GM18951 (cell line): ENCODE data around the gene ALDH16A1.

ENCODE experiments used
- POLR2A ChIP-seq: IDR thresholded peaks from 4 replicates; pipeline ENCODE4 v1.6.1; 2011; ENCODE audit warnings: mild to moderate bottlenecking; ENCODE audit not compliant: insufficient read length, insufficient read depth; ENCODE audit errors: extremely low read depth
- in situ Hi-C: fragments of 300-500 bp; cut with MboI; formaldehyde crosslinking; loops from one replicate; pipeline ENCODE4 v1.12.0; 2022; ENCODE audit warnings: low sequenced_read_pairs, mixed read lengths, inconsistent platforms; ENCODE audit not compliant: unreplicated experiment

Gene ALDH16A1

DNA sequence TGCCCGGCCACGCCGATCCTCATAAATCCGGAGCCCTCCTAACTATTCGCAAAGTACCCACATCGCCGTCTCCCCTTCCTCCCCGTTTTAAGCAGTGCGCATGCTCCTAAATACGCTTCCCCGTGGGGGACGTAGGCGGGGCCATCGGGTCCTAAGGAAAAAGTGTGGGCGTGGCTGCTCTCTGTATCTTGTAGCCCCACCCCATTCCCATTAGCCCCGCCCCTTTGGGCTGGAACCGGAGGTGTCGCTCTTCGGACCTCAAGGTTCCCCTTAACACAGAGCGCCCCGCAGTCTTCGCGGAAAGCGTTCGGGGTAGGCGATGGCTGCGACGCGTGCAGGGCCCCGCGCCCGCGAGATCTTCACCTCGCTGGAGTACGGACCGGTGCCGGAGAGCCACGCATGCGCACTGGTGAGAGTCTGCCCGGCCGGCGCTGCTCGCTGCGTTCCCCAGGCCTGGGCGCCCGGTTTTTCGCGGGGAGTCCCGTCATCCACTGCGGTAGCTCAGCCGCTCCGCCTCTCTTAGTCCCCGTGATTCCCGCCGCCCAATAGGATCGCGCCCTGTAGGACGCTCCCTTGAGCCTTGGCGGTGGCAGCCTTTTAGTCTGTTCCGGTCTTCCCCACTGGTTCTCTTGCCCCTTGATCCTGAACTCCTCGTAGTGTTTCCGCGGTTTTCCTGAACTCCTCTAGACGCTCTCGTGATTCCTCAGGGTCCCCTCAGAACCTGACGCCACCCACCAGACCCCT lies at the start of gene ALDH16A1:
ALDH16A1 (plus strand) TSS at position 213 of the 744 bp plus-strand sequence; CDS start at position 320, 107 bp downstream.
- in situ Hi-C loops, result no loop called here
- TF ChIP-seq POLR2A, result peak; percentile 92

DNA sequence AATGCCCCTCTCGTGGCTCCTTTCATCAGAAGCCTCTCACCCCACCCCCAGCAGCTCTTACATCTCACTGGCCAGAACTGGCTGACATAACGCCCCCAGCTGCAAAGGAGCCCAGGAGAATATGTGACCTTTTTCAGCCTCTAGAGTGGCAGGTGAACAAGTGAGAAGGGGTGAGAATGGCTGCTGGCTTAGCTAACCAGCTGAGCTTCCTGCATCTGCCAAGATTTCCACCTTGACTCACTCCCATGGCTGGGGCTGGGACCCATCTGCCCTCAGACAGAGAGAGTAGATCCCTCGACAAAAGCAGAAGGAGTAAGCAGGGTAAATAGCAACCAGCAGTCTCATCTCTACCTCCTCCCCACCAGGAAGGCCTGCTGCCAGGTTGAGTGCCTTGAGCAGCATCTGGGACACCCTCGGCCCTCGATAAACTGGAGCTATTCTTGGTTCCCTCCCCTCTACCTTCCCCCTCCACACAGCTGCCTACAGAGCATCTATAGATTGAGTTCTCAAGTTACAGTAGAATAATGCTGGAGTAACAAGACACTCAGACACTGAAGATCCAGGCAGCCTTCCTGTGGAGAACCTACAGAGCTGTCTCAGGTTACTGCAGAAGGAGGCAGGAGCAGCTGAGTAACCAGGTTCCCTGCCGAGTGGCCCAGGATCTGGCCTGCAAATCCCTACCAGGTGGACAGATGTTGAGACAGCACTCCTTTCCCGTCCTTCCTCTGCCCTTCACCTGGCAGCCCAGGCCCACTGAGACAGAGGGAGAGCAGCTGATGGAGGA lies 49.4 kb upstream of the ALDH16A1 start:
- in situ Hi-C loops, result no loop called here
- no peak for TF ChIP-seq POLR2A

DNA sequence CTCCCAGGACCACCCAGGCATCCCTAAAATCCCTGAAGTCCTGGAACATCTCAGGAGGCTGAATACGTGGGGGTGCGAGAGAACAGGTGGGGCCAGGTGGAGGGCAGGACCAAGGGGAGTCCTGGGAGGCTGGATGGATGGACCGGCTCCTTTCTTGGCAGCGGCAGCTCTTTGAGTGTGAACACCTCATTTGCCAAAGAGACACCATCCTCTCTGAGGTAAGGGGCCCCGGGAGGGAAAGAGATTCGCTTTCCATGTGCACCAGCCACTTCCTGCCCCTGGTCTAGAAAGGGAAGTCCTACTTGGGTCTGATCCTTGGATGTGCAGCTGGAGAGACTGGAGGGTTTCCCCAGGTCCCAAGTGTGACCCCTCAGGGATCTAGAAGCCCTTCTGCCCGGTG lies 45.9 kb upstream of the ALDH16A1 start:
- no peak for TF ChIP-seq POLR2A
- in situ Hi-C loops, result no loop called here

DNA sequence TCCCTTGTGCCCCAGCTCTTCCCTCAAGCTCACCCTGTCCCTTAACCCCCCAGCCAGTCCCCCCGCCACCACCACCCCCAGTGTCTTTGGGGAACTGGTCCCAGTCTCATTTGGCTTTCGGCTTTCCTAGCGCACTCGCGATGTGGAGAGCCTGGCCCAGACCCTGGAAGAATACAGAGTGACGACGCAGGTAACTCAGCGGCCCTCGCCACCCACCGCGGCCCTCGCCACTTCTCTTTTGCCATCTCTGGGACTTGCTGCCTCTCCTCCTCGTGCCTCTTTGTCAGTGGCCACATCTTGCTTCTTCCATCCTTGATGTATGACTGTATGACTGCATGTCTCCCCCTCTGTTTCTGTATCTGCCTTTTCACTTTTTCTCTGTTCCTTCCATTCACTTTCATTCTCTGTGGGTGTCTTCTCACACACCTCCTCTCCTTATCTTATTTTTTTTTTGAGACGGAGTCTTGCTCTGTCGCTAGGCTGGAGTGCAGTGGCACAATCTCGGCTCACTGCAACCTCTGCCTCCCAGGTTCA lies 45.5 kb upstream of the ALDH16A1 start:
- in situ Hi-C loops, result no loop called here
- TF ChIP-seq POLR2A, result no peak

GRCh38 chr19:49408816-49409440 lies 44.1 kb upstream of the ALDH16A1 start:
- in situ Hi-C loops, result no loop called here
- no peak for TF ChIP-seq POLR2A

DNA sequence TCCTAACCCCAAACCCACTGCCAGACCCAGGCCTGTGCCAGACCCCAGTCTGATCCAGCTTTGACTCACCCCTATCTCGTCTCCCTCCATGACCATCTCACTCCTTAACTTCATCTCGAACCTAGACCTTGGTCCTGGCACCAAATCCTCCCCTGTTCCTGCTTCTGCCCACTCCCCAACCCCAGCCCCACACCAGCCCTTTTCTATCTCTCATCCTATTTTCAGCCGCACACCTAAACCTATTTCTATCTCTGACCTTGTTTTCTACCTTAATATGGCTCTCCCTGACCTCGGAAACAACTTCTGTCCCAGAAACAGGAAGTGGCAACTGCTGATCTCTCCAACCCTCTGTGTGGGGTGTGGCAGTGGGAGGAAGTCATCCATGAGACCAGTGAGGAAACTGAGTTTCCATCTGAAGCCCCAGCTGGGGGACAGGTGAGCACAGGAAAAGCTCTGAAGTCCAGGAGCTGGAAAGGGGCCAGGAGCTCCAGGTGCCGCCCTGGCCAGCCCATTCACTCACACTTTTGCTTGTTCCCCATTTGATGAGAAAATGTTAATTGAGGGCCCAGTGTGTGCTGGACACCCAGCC lies 43.5 kb upstream of the ALDH16A1 start:
- in situ Hi-C loops, result no loop called here
- TF ChIP-seq POLR2A, result no peak

- no peak for TF ChIP-seq POLR2A
Observed at GRCh38 chr19:49411681-49412326, 41.2 kb upstream of the ALDH16A1 start.

GRCh38 chr19:49413348-49413747 lies 39.7 kb upstream of the ALDH16A1 start:
- in situ Hi-C loops, result no loop called here
- TF ChIP-seq POLR2A, result no peak

More at GRCh38 chr19:49411681-49412326, 41.2 kb upstream of the ALDH16A1 start:
- in situ Hi-C loops, result no loop called here

GRCh38 chr19:49414256-49414655 lies 38.8 kb upstream of the ALDH16A1 start:
- in situ Hi-C loops, result no loop called here
- TF ChIP-seq POLR2A, result no peak

- in situ Hi-C loops, result no loop called here
- TF ChIP-seq POLR2A, result no peak
Observed at GRCh38 chr19:49415102-49415809, 37.8 kb upstream of the ALDH16A1 start.

DNA sequence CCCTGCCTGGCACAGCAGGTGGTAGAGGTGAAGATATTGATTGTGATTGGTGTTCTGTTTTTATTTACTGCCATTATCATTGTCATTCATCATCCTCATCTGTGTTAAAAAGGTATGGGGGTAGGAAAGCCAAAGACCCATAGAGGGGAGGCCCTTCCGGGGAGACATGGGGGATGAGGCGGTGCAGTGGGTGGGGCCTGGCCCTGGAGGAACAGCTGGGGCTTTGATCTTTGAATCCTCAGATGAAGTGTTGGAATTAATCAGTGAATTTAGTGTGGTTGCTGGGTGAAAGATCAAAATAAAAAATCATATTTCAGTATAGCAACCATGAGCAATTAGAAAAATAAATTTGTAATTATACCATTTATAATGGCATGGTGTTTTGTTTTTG lies 37.2 kb upstream of the ALDH16A1 start:
- in situ Hi-C loops, result no loop called here
- no peak for TF ChIP-seq POLR2A

DNA sequence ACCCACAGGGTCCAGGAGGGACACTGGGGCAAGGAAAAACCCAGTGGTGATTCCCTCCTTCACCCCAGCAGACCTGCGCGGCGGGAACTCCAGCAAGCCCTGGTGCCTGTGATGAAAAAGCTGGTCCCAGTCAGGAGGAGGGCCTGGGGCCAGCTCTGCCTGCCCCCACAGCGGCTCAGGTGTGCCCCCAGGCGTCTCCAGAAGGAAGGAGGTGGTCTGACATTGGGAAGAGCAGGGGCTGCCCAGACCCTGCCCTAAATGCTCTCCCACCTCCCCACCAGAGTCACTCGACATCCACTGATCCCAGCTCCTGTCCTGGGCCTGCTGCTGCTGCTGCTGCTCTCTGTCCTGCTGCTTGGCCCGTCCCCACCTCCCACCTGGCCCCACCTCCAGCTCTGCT lies 35.9 kb upstream of the ALDH16A1 start:
- in situ Hi-C loops, result no loop called here
- no peak for TF ChIP-seq POLR2A
